GM12864 (cell line): ENCODE results near the gene MAP2K5.

ENCODE experiments used
- DNase-seq: peaks from one replicate; pipeline ENCODE4 v3.0.0-alpha.2; 2011; ENCODE audit warnings: low read depth
- H3K4me3 ChIP-seq: 2 replicates; pipeline ENCODE4 v1.5.1; 2011; ENCODE audit warnings: mild to moderate bottlenecking, low read depth, low read length, control low read depth
- TF ChIP-seq, protein P1 (sequence below): IDR thresholded peaks from 2 replicates; pipeline ENCODE4 v1.5.1; 2011; ENCODE audit warnings: low read depth, mild to moderate bottlenecking, moderate library complexity, low read length, control low read depth, inconsistent platforms; ENCODE audit errors: missing control alignments

Gene MAP2K5

DNA sequence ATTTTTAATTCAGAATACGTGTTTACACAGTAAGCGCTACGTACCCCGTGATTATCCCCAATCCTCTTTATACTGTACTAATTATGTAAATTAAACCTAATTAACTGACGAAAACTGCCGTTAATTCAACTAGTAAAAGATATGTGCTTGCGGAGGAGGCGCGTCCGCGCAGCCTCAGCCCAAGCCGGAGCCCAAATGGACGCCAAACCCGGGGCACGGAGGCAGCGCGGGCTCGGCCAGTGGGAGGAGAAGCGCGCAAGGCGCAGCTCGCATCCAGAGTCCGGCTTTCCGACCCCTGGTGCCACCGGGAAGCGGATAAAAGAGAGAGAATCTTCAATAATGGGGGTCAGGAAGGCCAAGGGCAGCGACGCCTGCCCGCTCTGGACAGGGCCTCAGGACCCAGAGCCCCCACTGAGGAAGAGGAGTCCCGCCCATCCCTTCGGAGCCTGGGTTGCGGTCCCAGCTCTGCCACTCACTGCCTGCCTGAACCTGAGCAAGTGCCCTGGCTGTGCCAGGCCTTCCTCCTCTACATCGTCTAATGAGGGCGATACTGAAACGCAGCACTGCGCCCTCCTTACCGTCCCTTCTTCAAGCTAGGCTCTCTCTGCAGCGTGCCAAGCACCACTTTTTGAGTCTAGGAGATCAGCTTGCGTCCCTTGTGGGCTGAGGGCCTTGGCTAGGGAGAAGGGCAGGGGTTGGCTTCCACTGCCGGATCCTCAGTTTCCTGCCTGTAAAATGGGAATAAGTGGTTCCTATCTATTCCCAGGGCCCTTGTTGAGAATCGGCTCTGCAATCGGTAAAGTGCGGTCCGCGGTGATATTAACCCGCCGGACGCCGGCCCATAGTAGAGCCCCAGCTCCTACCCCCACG lies 277.9 kb downstream of the MAP2K5 start:
- H3K4me3 ChIP-seq, result no peak overlapping the region
- TF ChIP-seq, protein P1, sequence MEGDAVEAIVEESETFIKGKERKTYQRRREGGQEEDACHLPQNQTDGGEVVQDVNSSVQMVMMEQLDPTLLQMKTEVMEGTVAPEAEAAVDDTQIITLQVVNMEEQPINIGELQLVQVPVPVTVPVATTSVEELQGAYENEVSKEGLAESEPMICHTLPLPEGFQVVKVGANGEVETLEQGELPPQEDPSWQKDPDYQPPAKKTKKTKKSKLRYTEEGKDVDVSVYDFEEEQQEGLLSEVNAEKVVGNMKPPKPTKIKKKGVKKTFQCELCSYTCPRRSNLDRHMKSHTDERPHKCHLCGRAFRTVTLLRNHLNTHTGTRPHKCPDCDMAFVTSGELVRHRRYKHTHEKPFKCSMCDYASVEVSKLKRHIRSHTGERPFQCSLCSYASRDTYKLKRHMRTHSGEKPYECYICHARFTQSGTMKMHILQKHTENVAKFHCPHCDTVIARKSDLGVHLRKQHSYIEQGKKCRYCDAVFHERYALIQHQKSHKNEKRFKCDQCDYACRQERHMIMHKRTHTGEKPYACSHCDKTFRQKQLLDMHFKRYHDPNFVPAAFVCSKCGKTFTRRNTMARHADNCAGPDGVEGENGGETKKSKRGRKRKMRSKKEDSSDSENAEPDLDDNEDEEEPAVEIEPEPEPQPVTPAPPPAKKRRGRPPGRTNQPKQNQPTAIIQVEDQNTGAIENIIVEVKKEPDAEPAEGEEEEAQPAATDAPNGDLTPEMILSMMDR, result no peak

DNA sequence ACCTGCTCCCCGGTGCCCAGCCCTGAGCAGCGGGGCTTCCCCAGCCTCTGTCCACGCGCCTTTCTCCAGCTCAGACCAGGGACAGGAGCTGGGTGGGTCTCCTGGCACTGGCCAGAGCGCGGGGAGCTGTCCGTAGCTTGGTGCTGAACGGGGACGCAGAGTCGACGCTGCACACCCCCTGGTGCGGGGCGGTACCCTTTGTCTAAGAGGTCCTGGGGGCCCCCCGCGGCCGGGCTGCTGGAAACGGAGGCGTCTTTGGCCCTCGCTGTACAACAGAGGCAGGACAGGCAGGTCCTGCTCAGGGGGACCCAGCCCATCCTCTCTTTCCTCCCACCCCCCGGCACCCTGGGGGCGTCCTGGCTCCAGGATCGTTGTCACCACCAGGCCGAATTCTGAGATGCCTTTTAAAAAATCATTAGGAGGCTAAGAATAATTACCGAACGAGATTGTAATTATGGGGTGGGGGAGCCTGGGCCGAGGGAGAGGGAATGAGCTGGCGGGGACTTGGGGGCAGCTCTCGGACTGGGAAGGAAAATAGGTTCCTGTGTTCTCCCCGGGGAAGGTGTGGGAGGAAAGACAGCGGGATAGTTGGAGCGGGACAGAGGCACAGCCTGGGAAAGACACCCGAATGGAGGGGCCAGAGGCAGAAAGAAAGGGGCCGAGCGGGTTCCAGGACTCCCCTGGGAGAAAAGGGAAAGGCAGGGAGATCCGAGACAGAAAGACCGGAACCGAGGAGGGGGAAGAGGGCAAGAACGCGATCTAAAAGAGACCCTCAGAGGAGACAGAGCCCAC lies 278.7 kb downstream of the MAP2K5 start:
- TF ChIP-seq, protein P1, result no peak
- H3K4me3 ChIP-seq, result no peak overlapping the region
- DNase-seq, result no peak

More for the DNA sequence above, 277.9 kb downstream of the MAP2K5 start:
- no peak for DNase-seq

DNA sequence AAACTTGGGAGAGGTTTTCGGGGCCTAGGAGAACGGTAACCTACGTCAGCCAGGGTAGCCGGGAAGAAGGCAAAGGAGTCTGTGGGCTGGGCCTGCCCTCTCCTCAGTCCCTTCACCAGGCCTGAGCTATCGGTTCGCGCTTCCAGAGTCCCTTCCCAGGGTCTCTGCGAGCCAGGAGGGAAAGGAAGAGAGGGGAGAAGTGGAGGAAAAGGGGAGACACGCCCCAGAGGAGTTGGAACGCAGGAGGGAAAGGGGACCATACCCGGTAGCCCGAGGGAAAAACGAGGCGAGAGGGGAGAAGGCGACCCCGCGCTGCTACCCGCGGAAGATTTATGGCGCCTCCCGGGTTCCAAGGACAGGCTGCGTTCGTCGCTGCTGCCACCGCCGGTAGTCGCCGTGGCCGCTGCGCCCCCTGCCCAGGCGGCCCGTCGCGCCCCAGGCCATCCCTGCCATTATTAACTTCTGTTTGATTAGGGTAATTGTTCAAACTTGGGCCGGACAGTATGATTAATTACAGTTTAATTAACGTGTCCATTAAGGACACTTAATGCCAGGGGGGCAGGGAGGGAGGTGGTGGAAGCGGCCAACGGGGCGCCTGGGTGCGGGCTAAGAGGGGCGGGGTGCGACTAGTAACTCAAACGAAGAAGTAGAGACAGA lies 279.4 kb downstream of the MAP2K5 start:
- TF ChIP-seq, protein P1, result no peak
- H3K4me3 ChIP-seq, result no peak overlapping the region
- DNase-seq, result no peak

DNA sequence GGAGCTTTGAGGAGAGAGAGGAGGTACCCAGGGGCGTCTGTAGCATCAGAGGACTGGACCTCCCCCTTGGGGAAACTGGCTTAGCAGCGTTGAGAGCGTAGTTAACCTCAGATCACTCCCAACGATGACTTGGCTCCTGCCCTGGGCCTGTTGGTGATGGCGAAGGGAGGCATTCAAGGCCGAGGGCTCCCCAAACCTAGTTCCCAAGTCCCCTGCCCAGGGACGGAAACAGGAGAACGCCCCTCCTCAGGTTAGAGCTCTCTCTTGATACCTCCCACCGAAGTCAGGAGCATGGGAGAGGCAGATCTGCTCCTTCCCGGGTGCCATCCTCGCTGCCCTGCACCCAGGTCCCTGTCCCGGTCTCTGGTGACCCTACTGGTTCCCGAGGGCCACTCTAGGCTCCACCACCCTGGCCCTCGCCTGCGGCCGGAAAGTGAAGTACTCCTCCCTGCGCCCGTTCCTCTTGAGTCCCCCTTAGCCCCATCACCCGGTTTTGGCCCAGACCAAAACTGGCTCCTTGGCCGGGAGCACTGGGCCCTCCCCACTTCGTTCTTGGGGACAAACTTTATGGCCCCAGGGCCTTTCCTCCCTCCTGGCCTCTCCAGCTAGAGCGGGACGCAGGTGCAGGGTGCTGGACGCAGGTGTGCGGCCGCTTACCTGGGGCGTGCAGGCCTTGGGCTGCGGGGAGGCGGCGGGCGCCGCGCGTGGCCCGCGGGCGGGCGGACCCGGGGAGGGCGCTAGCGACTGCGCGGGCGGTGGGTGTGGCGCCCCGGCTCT lies 280.2 kb downstream of the MAP2K5 start:
- DNase-seq, result no peak
- no peak overlapping the region for H3K4me3 ChIP-seq
- TF ChIP-seq, protein P1, result no peak

DNA sequence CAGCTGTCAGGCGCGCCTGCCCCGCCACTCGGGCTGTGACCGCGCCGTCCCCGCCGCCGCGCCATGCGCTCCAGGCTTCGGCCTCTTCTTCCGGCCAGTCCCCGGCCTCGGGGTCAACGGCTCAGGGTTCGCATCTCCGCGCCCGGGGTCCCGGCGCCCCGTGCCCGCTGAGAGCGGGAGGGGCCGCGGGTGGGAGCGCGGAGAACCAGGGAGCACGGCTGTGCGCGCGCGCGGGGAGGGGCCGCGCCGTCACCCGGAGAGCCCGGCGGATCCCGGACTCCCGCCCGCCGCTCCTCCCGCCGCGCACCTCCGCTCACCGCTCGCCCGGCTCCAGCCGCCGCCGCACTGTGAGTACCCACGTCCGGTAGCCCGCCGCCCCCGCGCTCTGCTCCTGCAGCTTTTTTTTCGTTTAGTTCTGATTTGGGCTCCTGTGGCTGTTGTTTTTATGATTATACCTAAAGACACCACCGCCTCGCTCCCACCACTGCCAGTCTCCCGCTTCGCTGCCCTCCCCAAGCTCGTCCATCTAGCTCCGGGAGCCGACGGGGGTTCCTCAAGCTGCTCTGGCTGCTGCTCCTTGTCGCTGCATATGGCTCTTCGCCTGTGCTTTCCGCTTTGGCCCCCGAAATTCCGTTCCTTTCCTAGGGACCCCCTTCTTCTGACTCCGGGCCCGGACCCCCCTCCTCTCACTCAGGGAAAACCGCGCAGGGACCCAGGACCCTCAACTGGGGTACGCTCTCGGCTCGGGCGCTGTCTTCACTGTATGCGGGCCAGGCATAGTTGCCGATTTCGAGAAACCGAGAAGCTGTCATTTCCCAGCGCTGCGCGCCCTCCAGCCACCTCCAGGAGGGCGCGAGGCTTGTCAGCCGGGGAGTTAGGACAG lies 281.1 kb downstream of the MAP2K5 start:
- no peak overlapping the region for H3K4me3 ChIP-seq
- DNase-seq, result no peak
- TF ChIP-seq, protein P1, result no peak
